ENCODE data around the gene RABEPK.
A peak's percentile ranks its signal among the peaks of the same experiment; 100 is the strongest.

The RABEPK gene

DNA sequence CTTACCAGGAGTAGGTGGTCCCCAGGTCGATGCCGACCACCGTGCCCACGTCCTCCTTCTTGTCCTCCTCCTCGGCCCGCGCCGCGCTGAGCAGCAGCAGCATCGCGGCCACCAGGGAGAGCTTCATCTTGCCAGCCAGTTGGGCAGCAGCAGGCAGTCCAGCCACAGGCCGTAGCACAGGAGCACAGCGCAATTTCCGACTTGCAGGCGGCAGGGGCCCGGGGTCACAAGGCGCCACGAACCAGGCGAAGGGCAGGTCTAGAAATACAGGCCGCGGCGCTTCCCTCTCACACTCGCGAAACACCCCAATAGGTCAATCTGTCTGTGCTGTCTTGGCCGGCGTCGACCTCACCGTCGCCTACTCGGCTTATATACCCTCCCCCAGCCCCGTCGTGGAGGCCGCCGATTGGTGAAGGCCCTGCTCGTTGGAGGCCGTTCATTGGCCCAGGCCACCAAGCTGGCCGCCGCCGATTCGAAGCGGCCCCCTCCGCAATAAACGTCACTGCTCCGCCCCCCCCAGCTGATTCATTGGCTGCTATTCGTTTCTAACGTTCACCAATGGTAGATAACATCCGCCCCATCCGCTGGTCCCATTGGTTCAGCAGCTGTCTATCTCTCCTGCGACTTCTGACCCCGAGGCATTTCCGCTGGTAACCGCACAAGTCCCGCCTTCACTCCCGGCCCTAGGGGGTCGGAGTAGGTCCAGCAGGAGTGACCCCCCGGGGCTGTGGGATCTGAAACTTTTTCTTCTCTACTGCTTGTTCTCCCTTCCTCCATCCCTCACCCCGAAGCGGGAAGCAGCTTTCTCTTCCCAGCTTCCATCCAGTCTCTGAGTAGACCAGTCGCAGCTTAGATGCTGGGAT lies 40.9 kb downstream of the RABEPK start, which contains the start of gene HSPA5:
Gene HSPA5 (minus strand): TSS at position 344 of the 863 bp plus-strand sequence. CDS start 217 bp downstream, at position 127.
- Histone ChIP-seq H3K4me1 (ENCODE audit: insufficient read depth, low read length, poor library complexity, severe bottlenecking) (peaks cover 38% of the 10 kb centered on the region), H3K9me3 (ENCODE audit: insufficient read depth, low read depth, low read length) (no peaks in the 10 kb centered on the region), H3K36me3 (ENCODE audit: insufficient read depth, low read length) (peaks cover 40% of the 10 kb centered on the region), H3K4me3 (ENCODE audit: low read length, poor library complexity, severe bottlenecking) (peak within 1 kb of the TSS; percentile 98), H2AFZ (ENCODE audit: low read length) (peak within 1 kb of the TSS; percentile 79), H3K9me2 (replicated peaks; ENCODE audit: low read depth, low read length) (no peaks in the 10 kb centered on the region), H4K20me1 (ENCODE audit: insufficient read depth, low read length, poor library complexity, severe bottlenecking) (peaks cover 48% of the 10 kb centered on the region), H3K27me3 (ENCODE audit: insufficient read depth, low read length, poor library complexity, severe bottlenecking) (no peaks in the 10 kb centered on the region), H3K9ac (ENCODE audit: low read depth, low read length, poor library complexity, severe bottlenecking) (peak within 1 kb of the TSS; percentile 100), H3F3A (ENCODE audit: low read depth) (no peaks in the 10 kb centered on the region), H3K79me2 (ENCODE audit: insufficient read depth, low read length) (peaks cover 57% of the 10 kb centered on the region), H3K4me2 (ENCODE audit: low read depth, low read length, poor library complexity, severe bottlenecking) (peak within 1 kb of the TSS; percentile 98)
- TF ChIP-seq EZH2phosphoT487 (IDR thresholded peaks at IDR 0.05; ENCODE audit: borderline replicate concordance), result no peak
- TF ChIP-seq, protein P1, sequence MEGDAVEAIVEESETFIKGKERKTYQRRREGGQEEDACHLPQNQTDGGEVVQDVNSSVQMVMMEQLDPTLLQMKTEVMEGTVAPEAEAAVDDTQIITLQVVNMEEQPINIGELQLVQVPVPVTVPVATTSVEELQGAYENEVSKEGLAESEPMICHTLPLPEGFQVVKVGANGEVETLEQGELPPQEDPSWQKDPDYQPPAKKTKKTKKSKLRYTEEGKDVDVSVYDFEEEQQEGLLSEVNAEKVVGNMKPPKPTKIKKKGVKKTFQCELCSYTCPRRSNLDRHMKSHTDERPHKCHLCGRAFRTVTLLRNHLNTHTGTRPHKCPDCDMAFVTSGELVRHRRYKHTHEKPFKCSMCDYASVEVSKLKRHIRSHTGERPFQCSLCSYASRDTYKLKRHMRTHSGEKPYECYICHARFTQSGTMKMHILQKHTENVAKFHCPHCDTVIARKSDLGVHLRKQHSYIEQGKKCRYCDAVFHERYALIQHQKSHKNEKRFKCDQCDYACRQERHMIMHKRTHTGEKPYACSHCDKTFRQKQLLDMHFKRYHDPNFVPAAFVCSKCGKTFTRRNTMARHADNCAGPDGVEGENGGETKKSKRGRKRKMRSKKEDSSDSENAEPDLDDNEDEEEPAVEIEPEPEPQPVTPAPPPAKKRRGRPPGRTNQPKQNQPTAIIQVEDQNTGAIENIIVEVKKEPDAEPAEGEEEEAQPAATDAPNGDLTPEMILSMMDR (conservative IDR thresholded peaks at IDR 0.05; ENCODE audit: low read length), result 0 out of 2 replicates have a peak, but pooled peaks have one; percentile 12

GRCh38 chr9:125241863-125242739 lies 41.8 kb downstream of the RABEPK start:
- H3K79me2 ChIP-seq (ENCODE audit: insufficient read depth, low read length), result peaks cover 48% of the 10 kb centered on the region
- peak overlapping the region; percentile 98 for H3K4me2 ChIP-seq (ENCODE audit: low read depth, low read length, poor library complexity, severe bottlenecking)
- peaks cover 31% of the 10 kb centered on the region for H3K4me1 ChIP-seq (ENCODE audit: insufficient read depth, low read length, poor library complexity, severe bottlenecking)
- TF ChIP-seq, protein P1 (conservative IDR thresholded peaks at IDR 0.05; ENCODE audit: low read length), result no peak
- TF ChIP-seq EZH2phosphoT487 (IDR thresholded peaks at IDR 0.05; ENCODE audit: borderline replicate concordance), result no peak
- no peaks in the 10 kb centered on the region for H3F3A ChIP-seq (ENCODE audit: low read depth)
- no peaks in the 10 kb centered on the region for H3K27me3 ChIP-seq (ENCODE audit: insufficient read depth, low read length, poor library complexity, severe bottlenecking)
- no peaks in the 10 kb centered on the region for H3K9me3 ChIP-seq (ENCODE audit: insufficient read depth, low read depth, low read length)
- H3K9me2 ChIP-seq (replicated peaks; ENCODE audit: low read depth, low read length), result no peaks in the 10 kb centered on the region
- H3K9ac ChIP-seq (ENCODE audit: low read depth, low read length, poor library complexity, severe bottlenecking), result peak overlapping the region; percentile 100
- peaks cover 32% of the 10 kb centered on the region for H3K36me3 ChIP-seq (ENCODE audit: insufficient read depth, low read length)
- peak overlapping the region; percentile 79 for H2AFZ ChIP-seq (ENCODE audit: low read length)
- H4K20me1 ChIP-seq (ENCODE audit: insufficient read depth, low read length, poor library complexity, severe bottlenecking), result peaks cover 39% of the 10 kb centered on the region
- peak overlapping the region; percentile 98 for H3K4me3 ChIP-seq (ENCODE audit: low read length, poor library complexity, severe bottlenecking)

- Histone ChIP-seq H3K9ac (ENCODE audit: low read depth, low read length, poor library complexity, severe bottlenecking) (no peak overlapping the region), H3K9me2 (replicated peaks; ENCODE audit: low read depth, low read length) (no peaks in the 10 kb centered on the region), H3F3A (ENCODE audit: low read depth) (no peaks in the 10 kb centered on the region), H3K79me2 (ENCODE audit: insufficient read depth, low read length) (peaks cover 31% of the 10 kb centered on the region), H3K36me3 (ENCODE audit: insufficient read depth, low read length) (peaks cover 14% of the 10 kb centered on the region; the same call in 1 of the 2 replicates), H4K20me1 (ENCODE audit: insufficient read depth, low read length, poor library complexity, severe bottlenecking) (peaks cover 22% of the 10 kb centered on the region), H3K4me3 (ENCODE audit: low read length, poor library complexity, severe bottlenecking) (no peak overlapping the region), H3K4me1 (ENCODE audit: insufficient read depth, low read length, poor library complexity, severe bottlenecking) (peaks cover 15% of the 10 kb centered on the region), H3K27me3 (ENCODE audit: insufficient read depth, low read length, poor library complexity, severe bottlenecking) (no peaks in the 10 kb centered on the region), H3K9me3 (ENCODE audit: insufficient read depth, low read depth, low read length) (no peaks in the 10 kb centered on the region), H2AFZ (ENCODE audit: low read length) (no peak overlapping the region), H3K4me2 (ENCODE audit: low read depth, low read length, poor library complexity, severe bottlenecking) (no peak overlapping the region)
- no peak for TF ChIP-seq EZH2phosphoT487 (IDR thresholded peaks at IDR 0.05; ENCODE audit: borderline replicate concordance)
- TF ChIP-seq, protein P1 (conservative IDR thresholded peaks at IDR 0.05; ENCODE audit: low read length), result no peak
Measured at GRCh38 chr9:125243792-125244260, 43.5 kb downstream of the RABEPK start.

Measured in Loucy (cell line).